HEK293 (cell line): ENCODE measurements around the gene SH3RF1.

ENCODE experiments used
- CTCF ChIA-PET: fragments of 350-600 bp; formaldehyde crosslinking; extraction: SDS; loops from one replicate; lab custom pipeline; 2021; ENCODE audit warnings: antibody characterized with exemption; lab: Yijun Ruan, JAX
- POLR2A ChIA-PET: fragments of 300-600 bp; formaldehyde crosslinking; extraction: SDS; loops from one replicate; lab custom pipeline; 2020; ENCODE audit warnings: antibody characterized with exemption, inconsistent platforms; lab: Yijun Ruan, JAX
- H3K27ac ChIP-seq: fragments of 200-500 bp; sonication (Bioruptor generic); 2 replicates; pipeline ENCODE4 v1.5.1; 2014; ENCODE audit warnings: low read depth, low read length, control low read depth, inconsistent platforms; ENCODE audit errors: extremely low read depth
- H3K36me3 ChIP-seq, 2 experiments: fragments of 200-500 bp in 1 of 2; sonication (Bioruptor generic) in 1 of 2; 1 replicate in 1 of 2; 2 replicates in 1 of 2; pipeline ENCODE4 v1.5.1; 2014 to 2017; ENCODE audit warnings: inconsistent platforms in 2 of 2, low read length in 2 of 2; ENCODE audit not compliant: control insufficient read depth in 2 of 2, insufficient read depth in 1 of 2
- H3K4me1 ChIP-seq: fragments of 200-500 bp; sonication (Bioruptor generic); 2 replicates; pipeline ENCODE4 v1.5.1; 2014; ENCODE audit warnings: mild to moderate bottlenecking, low read length, inconsistent platforms; ENCODE audit not compliant: control insufficient read depth, insufficient read depth
- H3K4me3 ChIP-seq: 2 replicates; pipeline ENCODE4 v1.5.1; 2011; ENCODE audit warnings: low read depth, mild to moderate bottlenecking, control low read depth, low read length, moderate library complexity
- H3K9me3 ChIP-seq: fragments of 200-500 bp; sonication (Bioruptor generic); 2 replicates; pipeline ENCODE4 v1.5.1; 2014; ENCODE audit warnings: low read depth, low read length, inconsistent platforms; ENCODE audit not compliant: control insufficient read depth, insufficient read depth
- EGR2 ChIP-seq: fragments of 450-650 bp; formaldehyde crosslinking; IDR thresholded peaks from 2 replicates; pipeline ENCODE4 v1.5.1; 2016; ENCODE audit warnings: low read depth, missing biosample characterization, missing genetic modification characterization
- GLI4 ChIP-seq: fragments of 450-650 bp; formaldehyde crosslinking; IDR thresholded peaks from 2 replicates; pipeline ENCODE4 v1.5.1; 2016; ENCODE audit warnings: missing biosample characterization, missing genetic modification characterization
- HOXA7 ChIP-seq: sonication (generic); formaldehyde crosslinking; IDR thresholded peaks from 2 replicates; pipeline ENCODE4 v1.8.1; 2022; ENCODE audit warnings: missing genetic modification reagents, borderline replicate concordance
- KLF16 ChIP-seq: fragments of 450-650 bp; formaldehyde crosslinking; IDR thresholded peaks from 2 replicates; pipeline ENCODE4 v1.5.1; 2017; ENCODE audit warnings: missing biosample characterization, missing genetic modification characterization
- PBX3 ChIP-seq: sonication (generic); formaldehyde crosslinking; IDR thresholded peaks from 2 replicates; pipeline ENCODE4 v1.8.1; 2022; ENCODE audit warnings: mild to moderate bottlenecking, moderate library complexity, missing genetic modification reagents
- PRDM10 ChIP-seq: fragments of 450-650 bp; formaldehyde crosslinking; IDR thresholded peaks from 2 replicates; pipeline ENCODE4 v1.5.1; 2016; ENCODE audit warnings: missing biosample characterization, missing genetic modification characterization
- ZBTB1 ChIP-seq: fragments of 450-650 bp; formaldehyde crosslinking; IDR thresholded peaks from 2 replicates; pipeline ENCODE4 v1.5.1; 2016; ENCODE audit warnings: missing biosample characterization, missing genetic modification characterization
- ZFP3 ChIP-seq: fragments of 450-650 bp; formaldehyde crosslinking; IDR thresholded peaks from 2 replicates; pipeline ENCODE4 v1.5.1; 2016; ENCODE audit warnings: low read depth, missing biosample characterization, missing genetic modification characterization
- ZNF174 ChIP-seq: fragments of 450-650 bp; formaldehyde crosslinking; IDR thresholded peaks from 2 replicates; pipeline ENCODE4 v1.5.0; 2017; ENCODE audit warnings: missing biosample characterization, mild to moderate bottlenecking, missing genetic modification characterization
- ZNF184 ChIP-seq: fragments of 450-650 bp; IDR thresholded peaks from 2 replicates; pipeline ENCODE4 v1.5.1; 2018; ENCODE audit warnings: missing biosample characterization, mild to moderate bottlenecking, missing genetic modification characterization
- ZNF521 ChIP-seq: fragments of 450-650 bp; formaldehyde crosslinking; IDR thresholded peaks from 2 replicates; pipeline ENCODE4 v1.5.1; 2017; ENCODE audit warnings: missing biosample characterization, mild to moderate bottlenecking, missing genetic modification characterization
- ZNF692 ChIP-seq: fragments of 450-650 bp; formaldehyde crosslinking; IDR thresholded peaks from 2 replicates; pipeline ENCODE4 v1.5.1; 2016; ENCODE audit warnings: missing biosample characterization, missing genetic modification characterization
- ZNF837 ChIP-seq: fragments of 450-650 bp; formaldehyde crosslinking; IDR thresholded peaks from 2 replicates; pipeline ENCODE4 v1.5.1; 2016; ENCODE audit warnings: missing biosample characterization, missing genetic modification characterization
- ZNF843 ChIP-seq: fragments of 450-650 bp; formaldehyde crosslinking; IDR thresholded peaks from 2 replicates; pipeline ENCODE4 v1.5.1; 2016; ENCODE audit warnings: missing biosample characterization, missing genetic modification characterization
- ZSCAN23 ChIP-seq: fragments of 450-650 bp; formaldehyde crosslinking; IDR thresholded peaks from 2 replicates; pipeline ENCODE4 v1.5.1; 2016; ENCODE audit warnings: missing biosample characterization, missing genetic modification characterization
- TF ChIP-seq, protein P1 (sequence below): fragments of 450-650 bp; formaldehyde crosslinking; IDR thresholded peaks from 2 replicates; pipeline ENCODE4 v1.5.1; 2016; ENCODE audit warnings: missing biosample characterization, missing genetic modification characterization
- TF ChIP-seq, protein P2 (sequence below): fragments of 450-650 bp; formaldehyde crosslinking; IDR thresholded peaks from 2 replicates; pipeline ENCODE4 v1.5.1; 2016; ENCODE audit warnings: missing biosample characterization, missing genetic modification characterization
- TF ChIP-seq, protein P3 (sequence below): fragments of 450-650 bp; formaldehyde crosslinking; conservative IDR thresholded peaks from 2 replicates; pipeline ENCODE4 v1.5.1; 2016; ENCODE audit warnings: low read depth, missing biosample characterization, missing genetic modification characterization

The SH3RF1 gene

GRCh38 chr4:169226565-169226964, 44.2 kb downstream of the SH3RF1 start:
- H3K4me1 ChIP-seq = peaks cover 9% of the 10 kb centered on the region
- no peak for TF ChIP-seq PBX3 (CRISPR knock-in tag)
- no peak for TF ChIP-seq ZNF174 (tag by site-specific recombination)
- TF ChIP-seq ZSCAN23 (tag by site-specific recombination) = no peak
- no peak for TF ChIP-seq GLI4 (tag by site-specific recombination)
- TF ChIP-seq ZNF184 = no peak
- TF ChIP-seq, protein P1, sequence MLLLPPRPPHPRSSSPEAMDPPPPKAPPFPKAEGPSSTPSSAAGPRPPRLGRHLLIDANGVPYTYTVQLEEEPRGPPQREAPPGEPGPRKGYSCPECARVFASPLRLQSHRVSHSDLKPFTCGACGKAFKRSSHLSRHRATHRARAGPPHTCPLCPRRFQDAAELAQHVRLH (tag by site-specific recombination) = no peak
- TF ChIP-seq ZBTB1 = no peak
- TF ChIP-seq ZNF521 = no peak
- peaks cover 0 to 3% of the 10 kb centered on the region in 2 experiments; a peak in 1 of 3 replicates for H3K36me3 ChIP-seq
- H3K9me3 ChIP-seq = no peaks in the 10 kb centered on the region
- POLR2A ChIA-PET = no interaction called here
- H3K27ac ChIP-seq = no peak overlapping the region
- CTCF ChIA-PET = interaction anchor here (0.6 kb wide), 1 partner anchor 201 kb away, joined by 4 read pairs; no protein-coding TSS in a partner anchor
- no peak overlapping the region for H3K4me3 ChIP-seq

DNA sequence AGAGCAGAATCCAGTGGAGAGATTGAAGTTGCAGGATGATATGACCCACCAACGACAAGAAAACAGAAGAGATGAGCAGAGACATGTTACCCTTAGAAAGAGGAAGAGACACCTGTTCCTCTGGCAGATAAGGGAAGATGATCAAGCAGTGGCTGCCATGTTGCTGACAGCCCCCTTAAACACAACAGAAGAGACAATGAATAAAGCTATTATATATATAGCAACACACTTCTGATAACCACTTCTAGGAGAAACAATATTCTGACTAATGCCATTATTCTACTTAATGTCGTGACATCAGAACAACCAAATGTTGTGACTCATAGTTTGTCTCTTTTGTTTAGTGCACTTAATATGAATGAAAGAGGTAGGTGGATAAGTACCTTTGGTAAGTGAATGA, 44.9 kb downstream of the SH3RF1 start:
- no peak for TF ChIP-seq ZNF843 (tag by site-specific recombination)
- Histone ChIP-seq H3K9me3 (no peaks in the 10 kb centered on the region), H3K4me1 (peaks cover 9% of the 10 kb centered on the region), H3K4me3 (no peak overlapping the region), H3K36me3 (peaks cover 0 to 3% of the 10 kb centered on the region in 2 experiments; a peak in 1 of 3 replicates), H3K27ac (no peak overlapping the region)
- ChIA-PET CTCF (no interaction called here), POLR2A (interaction anchor here (0.6 kb wide), 1 partner anchor 9 kb away, joined by 6 read pairs; no protein-coding TSS in a partner anchor)

- CTCF ChIA-PET = no interaction called here
- TF ChIP-seq ZNF837 (tag by site-specific recombination) (no peak), ZNF692 (tag by site-specific recombination) (no peak), EGR2 (tag by site-specific recombination) (no peak), ZFP3 (tag by site-specific recombination) (no peak), HOXA7 (no peak), PRDM10 (no peak), KLF16 (tag by site-specific recombination) (no peak)
- TF ChIP-seq, protein P2, sequence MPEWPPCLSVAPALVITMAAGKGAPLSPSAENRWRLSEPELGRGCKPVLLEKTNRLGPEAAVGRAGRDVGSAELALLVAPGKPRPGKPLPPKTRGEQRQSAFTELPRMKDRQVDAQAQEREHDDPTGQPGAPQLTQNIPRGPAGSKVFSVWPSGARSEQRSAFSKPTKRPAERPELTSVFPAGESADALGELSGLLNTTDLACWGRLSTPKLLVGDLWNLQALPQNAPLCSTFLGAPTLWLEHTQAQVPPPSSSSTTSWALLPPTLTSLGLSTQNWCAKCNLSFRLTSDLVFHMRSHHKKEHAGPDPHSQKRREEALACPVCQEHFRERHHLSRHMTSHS (tag by site-specific recombination) = no peak
- TF ChIP-seq, protein P3, sequence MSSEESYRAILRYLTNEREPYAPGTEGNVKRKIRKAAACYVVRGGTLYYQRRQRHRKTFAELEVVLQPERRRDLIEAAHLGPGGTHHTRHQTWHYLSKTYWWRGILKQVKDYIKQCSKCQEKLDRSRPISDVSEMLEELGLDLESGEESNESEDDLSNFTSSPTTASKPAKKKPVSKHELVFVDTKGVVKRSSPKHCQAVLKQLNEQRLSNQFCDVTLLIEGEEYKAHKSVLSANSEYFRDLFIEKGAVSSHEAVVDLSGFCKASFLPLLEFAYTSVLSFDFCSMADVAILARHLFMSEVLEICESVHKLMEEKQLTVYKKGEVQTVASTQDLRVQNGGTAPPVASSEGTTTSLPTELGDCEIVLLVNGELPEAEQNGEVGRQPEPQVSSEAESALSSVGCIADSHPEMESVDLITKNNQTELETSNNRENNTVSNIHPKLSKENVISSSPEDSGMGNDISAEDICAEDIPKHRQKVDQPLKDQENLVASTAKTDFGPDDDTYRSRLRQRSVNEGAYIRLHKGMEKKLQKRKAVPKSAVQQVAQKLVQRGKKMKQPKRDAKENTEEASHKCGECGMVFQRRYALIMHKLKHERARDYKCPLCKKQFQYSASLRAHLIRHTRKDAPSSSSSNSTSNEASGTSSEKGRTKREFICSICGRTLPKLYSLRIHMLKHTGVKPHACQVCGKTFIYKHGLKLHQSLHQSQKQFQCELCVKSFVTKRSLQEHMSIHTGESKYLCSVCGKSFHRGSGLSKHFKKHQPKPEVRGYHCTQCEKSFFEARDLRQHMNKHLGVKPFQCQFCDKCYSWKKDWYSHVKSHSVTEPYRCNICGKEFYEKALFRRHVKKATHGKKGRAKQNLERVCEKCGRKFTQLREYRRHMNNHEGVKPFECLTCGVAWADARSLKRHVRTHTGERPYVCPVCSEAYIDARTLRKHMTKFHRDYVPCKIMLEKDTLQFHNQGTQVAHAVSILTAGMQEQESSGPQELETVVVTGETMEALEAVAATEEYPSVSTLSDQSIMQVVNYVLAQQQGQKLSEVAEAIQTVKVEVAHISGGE (tag by site-specific recombination) = no peak
Measured at GRCh38 chr4:169225058-169225751, 45.6 kb downstream of the SH3RF1 start.

More at GRCh38 chr4:169225058-169225751, 45.6 kb downstream of the SH3RF1 start:
- Histone ChIP-seq H3K4me3 (no peak overlapping the region), H3K9me3 (no peaks in the 10 kb centered on the region), H3K27ac (no peak overlapping the region), H3K36me3 (peaks cover 0 to 3% of the 10 kb centered on the region in 2 experiments; a peak in 1 of 3 replicates), H3K4me1 (peaks cover 9% of the 10 kb centered on the region)
- POLR2A ChIA-PET = interaction anchor here (0.6 kb wide), 1 partner anchor 8 kb away, joined by 6 read pairs; no protein-coding TSS in a partner anchor
